DMS114 treated with DMSO at 0.1 percent for 48 hours (cell line): ENCODE data around the gene ADAMTS7.
"Not testable (repeated sequence)": the region's sequence is repeated elsewhere in the genome, so short reads cannot be mapped to it uniquely, and the experiment has no call there.

Experiments used
- DNase-seq: peaks from one replicate; lab custom pipeline; 2025; ENCODE audit not compliant: unreplicated experiment; lab: John Stamatoyannopoulos, UW

ADAMTS7 gene

DNA sequence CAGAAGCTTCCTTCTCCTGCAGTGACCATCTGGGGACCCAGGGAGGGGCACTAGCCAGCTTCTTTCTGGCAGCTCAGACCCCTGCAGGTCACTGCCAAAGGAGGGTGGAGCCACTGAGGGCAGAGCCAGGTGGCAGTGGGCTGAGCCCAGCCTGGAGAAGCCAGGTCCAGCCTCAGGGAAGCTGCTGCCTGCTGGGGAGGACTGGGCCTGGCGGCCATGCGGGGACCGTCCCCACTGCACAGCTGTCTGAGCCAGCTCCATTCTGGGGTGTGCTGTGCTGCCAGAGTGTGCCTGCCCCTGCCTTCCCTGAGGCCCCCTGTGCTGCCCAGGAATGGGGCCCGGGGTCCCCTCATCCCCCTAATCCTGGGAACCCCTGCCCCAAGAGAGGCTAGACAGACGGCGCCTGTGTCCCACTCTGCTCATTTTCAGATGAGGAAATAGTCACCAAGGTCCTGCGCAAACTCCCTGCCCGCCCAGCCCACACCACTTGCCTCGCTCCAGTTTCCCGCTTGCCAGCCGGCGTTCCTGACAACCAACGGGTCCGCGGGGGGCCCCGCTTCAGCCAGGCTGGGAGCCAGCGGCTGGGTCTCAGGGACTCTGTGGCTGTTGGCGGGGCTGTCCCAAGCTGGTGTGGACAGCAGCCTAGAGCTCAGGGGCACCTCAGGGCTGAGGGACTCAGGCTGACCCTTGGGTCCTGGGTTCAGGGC lies 46.0 kb downstream of the ADAMTS7 start:
- not testable (repeated sequence) for DNase-seq

DNA sequence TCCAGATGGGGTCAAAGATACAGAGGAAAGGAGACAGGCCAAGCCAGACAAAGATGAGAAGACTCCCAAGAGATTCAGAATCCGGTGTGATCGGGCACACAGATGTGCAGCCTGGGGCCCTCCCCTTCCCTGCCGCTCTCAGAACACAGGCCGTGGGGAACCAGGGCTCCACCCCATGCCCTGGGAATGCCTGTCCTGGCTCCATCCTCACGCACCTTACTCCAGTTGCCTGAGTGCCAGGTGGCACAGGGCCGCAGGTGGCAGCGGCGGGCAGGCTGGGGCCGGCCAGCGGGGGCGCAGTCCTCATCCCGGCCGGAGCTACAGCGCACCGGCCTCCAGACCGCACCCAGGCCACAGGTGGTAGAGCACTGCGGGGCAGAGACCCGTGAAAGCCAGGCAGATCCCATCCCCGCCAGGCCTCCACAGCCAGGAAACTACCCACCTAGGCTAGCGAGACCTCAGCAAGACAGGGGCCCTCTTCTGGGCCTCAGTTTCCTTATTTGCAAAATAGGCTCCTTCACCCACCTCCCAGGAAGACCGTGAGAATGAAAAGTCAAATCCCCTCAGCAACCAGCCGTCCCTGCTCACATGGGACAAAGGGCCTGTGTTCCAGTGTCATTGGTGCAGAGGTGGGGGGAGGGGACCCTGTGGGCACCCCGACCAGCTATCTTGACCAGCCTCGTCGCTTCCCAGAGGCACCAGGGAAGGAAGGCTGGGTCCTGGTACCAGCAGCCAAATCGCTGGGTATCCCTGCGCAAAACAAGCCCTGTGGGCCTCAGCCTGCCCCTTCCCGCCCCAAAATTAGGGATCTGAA lies 46.7 kb downstream of the ADAMTS7 start:
- not testable (repeated sequence) for DNase-seq

DNA sequence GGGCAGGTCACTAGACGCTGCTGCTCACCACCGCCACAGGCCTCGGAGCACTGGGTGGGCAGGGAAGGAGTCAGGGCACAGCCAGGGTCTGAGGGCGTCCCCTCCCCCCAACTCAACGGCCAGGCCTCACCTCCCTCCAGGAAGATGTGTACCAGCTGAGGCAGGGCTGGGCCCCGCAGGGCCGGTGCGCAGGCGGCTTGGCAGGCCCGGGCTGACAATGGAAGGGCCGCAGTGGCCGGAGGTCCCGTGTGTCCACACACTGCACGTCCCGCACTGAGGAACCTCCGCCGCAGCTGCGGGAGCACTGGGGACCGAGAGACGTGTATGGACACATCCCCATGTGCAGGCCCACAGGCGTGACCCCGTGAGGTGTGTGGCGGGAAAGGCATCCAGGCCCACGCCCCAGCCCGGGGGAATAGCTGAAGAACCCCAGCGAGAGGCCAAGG lies 47.4 kb downstream of the ADAMTS7 start:
- DNase-seq, result no peak

DNA sequence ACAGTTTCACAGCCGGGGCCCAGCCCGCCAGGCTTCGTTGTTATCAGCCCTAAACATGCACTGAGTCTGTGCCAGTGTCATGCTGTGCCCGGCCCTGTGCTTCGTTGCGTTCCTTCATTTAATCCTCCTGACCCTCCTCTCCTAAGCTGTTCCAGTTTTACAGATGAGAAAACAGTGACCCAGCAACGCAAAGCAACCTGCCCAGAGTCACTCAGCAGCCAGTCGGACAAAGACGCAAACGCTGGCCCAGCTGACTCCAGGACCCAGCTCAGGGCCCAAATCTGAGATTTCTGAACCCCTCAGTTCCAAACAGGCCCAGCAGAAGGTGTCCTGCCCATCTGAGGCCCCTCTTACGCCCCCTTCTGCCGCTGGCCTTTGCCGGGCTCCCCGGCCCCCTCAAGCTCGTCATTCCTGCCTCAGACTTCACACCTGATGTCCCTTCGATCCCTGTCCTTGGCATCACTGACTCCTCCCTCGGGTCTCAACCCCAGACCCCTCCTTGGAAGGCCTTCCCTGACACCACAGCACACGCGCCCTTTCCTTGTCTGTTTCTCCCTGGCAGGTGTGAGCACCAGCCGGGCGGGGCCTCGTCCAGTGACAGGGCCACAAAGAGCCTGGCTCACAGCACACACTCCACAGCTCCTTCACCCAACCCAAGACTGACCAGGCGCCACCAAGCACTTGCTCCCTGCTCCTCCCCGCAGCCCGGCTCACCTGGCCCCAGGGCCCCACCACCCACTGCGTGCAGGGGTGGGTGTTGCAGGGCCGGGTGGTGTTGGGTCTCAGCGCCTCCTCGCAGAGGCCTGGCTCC lies 48.1 kb downstream of the ADAMTS7 start:
- no peak for DNase-seq

DNA sequence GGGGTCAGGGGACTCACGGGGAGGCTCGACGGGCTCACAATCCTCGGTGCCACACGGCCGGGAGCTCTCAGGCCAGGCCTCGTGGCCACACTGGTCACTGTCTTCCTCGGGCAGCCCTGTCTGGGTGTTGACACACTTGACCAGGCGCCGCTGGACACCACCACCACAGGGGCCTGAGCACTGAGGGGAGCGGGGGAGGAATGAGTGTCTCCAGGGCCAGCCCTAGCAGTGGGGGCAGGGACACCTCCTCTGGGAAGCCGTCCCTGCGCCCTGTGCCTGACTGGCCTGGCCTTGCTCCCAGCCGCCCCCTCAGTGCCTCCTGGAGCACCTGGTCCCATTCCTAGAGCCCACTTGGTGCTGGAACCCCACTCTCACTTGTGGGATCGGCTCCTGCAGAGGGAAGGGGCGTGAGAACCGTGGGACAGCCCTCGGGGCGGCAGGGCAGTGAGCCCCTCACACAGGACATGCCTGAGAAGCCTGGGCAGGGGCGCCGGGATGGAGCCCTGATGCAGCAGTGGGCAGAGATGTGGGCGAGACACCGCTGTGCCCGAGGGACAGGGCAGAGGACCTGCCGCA lies 48.8 kb downstream of the ADAMTS7 start:
- DNase-seq, result not testable (repeated sequence)

DNA sequence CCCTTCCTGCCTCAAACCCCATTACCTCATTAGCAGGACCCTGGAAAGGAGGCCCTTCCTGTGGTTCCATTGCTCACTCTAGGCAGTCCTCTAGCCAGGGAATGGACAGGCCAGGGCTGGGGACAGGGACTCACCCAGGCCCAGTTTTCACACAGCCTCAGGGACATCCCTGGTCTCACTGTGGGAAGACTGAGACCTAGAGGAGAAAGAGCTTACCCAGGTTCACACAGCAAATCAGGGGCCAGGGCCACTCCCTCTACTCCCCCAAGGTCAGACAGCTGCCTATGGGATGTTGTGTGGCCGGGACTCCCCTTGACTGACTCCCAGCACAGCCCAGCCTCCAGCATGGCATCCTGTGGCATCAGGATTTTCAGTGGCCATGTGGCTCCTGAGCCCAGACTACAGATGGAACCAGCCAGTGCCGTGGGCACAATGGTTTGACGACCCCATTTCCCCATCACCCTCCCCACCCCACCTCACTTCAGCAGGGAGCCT lies 49.3 kb downstream of the ADAMTS7 start:
- DNase-seq, result no peak

DNA sequence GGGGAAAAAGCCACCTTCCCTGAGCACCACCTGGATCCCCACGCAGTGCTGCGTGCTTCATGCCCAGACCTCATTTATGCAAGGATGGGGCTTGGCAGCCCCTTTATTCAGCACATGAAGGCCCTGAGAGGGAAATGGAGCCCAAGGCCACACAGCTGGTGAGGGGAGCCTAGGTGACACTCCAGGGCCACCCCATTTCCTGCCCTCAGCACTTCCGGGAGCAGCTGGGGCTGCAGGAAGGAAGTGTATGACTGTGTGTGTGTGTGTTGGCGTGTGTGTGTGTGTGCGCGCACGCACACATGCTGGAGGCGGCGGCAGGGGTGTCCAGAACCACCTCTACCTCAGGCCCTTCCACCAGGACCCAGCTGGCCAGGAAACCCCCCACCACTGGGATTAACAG lies 49.8 kb downstream of the ADAMTS7 start:
- not testable (repeated sequence) for DNase-seq

DNA sequence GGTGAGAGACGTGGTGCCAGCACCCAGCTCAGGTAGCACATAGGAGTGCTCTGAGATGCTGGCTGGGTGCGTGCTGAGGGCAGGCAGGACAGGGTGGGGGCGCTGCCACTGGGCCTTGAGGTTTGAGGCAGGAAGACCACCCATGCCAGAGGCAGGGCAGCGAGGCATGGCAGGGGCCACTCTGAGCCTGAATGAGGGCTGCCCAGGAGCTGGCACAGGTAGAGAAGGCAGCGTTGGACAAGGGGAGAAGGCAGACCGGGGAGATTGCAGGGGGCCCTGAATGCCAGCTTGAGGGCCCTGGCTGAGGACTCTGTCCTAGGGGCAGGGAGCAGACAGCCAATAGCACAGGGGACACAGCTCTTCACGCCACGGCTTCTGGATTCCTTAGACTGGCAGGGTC lies 50.2 kb downstream of the ADAMTS7 start:
- DNase-seq, result no peak

DNA sequence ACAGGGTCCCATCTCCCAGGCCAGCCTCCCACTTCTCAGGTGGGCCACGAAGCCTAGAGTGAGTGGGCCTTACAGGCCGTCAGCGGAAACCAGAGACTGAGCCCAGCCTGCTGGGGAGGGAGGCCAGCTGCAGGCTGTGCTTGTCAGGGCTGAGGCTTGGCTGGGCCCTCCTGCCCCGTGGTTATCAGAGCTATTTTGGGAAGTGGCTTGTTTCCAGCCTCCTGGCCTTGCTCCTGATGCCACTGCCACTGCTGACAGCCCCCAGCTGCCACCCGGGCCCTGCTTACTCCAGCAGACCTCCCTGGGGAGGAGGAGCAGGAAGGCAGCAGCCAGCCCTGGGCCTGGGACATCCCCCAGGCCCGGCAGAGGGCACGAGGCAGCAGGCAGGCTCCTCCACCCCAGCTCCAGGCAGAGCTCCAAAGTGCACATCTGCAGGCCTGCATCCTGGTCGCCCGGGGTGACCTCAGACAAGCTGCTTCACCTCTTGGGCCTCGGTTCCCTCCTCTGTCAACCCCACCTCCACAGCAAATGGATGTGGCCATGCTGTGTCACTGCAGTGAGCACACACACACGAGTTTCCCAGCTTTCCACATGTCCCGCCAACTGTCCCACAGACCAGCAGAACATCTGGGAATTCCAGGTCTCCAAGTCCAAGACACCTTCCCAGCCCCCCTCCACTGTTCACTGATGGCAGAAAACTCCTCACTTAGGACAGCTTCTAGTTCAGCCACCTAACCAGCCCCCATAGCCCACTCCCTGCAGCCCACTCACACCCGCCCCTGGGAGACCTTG lies 51.0 kb downstream of the ADAMTS7 start:
- DNase-seq, result not testable (repeated sequence)

DNA sequence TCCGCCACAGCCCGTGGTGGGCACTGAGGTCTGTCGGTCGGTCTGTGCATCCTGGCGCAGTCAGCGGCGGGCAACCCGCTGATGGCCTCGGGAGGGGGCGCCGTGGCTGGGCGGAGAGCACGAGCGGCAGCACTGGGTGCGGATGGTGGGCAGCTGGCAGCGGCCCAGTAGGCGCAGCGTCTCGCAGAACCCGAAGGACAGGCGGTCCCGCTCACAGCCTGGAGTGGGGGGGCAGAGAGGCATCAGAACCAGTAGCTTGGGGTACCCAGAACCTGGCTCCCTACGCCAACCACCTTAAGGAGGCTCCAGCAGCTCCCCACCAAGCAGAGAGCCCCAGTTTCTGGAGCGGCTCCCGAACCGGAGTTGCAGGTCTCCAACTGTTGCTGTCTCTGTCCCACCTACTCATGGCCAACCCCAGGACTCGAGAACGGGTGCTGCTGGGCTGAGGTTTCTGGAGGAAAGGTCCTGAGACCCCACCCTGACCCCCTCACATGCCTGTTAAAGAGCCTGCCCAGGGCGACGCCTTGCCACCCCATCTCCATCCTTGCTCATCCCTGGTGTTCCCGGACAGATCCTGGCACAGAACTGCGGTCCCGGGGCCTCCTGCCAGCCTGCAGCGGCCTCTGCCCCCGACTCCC lies 51.8 kb downstream of the ADAMTS7 start:
- DNase-seq, result not testable (repeated sequence)

DNA sequence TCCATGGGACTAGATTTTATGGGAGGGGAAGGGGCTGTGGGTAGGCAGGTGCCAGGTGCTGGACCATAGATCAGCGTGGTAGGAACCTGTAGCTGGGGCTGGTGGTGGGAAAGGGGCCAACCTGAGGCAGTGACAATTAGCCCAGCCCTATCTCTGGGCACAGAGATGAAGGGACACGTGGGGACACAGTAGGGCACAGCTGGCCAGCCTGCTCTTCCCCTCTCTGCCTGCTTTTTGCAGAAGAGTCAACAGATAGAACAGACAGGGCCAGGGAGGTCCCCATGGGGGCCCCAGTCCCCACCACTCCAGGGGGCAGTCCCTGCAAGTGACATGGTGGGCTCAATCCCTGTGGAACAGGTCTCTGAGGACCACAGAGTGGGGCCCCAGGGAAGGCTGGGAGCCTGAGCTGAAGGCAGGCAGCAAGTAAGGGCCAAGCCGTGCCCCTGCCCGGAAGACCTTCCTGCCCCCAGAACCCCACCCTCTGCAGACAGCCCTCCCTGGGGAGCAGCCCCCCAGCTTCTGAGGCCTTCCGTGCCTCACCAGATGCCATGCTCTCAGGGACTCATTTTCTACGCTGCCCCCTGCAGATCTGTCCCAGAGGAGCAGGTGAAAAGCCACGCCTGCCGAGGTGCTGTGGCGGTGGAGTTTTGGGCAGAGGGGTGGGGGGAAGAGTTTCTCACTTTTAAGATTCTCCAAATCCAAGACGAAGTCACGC lies 52.6 kb downstream of the ADAMTS7 start:
- DNase-seq, result not testable (repeated sequence)

DNA sequence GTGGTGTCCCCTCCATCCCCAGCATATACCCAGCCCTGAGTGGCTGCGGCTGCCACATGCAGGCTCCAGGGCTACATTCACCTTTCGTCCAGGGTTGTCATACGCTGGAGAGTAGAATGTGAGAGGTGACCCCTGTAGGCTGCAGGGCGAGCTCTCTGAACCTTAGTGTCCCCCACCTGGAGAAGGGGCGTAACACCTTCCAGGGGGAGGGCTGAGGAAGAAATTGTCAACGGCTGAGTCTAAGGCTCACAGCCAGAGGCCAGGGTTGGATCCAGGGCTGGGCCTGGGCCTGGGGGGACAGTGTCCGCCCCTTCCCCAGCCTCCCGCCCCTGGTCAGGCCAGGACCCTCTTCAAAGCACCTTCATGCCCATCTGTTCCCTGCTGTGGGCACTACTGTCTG lies 53.2 kb downstream of the ADAMTS7 start:
- DNase-seq, result not testable (repeated sequence)

DNA sequence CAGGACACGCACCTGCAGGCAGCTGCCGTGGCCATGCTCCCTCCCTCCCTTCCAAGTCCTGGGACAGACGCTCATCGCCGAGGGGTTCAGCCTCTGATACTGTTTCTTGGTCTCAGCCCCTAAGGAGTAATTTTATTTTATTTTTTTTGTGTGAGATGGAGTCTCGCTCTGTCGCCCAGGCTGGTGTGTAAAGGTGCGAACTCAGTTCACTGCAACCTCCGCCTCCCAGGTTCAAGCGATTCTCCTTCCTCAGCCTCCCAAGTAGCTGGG lies 53.7 kb downstream of the ADAMTS7 start:
- no peak for DNase-seq

DNA sequence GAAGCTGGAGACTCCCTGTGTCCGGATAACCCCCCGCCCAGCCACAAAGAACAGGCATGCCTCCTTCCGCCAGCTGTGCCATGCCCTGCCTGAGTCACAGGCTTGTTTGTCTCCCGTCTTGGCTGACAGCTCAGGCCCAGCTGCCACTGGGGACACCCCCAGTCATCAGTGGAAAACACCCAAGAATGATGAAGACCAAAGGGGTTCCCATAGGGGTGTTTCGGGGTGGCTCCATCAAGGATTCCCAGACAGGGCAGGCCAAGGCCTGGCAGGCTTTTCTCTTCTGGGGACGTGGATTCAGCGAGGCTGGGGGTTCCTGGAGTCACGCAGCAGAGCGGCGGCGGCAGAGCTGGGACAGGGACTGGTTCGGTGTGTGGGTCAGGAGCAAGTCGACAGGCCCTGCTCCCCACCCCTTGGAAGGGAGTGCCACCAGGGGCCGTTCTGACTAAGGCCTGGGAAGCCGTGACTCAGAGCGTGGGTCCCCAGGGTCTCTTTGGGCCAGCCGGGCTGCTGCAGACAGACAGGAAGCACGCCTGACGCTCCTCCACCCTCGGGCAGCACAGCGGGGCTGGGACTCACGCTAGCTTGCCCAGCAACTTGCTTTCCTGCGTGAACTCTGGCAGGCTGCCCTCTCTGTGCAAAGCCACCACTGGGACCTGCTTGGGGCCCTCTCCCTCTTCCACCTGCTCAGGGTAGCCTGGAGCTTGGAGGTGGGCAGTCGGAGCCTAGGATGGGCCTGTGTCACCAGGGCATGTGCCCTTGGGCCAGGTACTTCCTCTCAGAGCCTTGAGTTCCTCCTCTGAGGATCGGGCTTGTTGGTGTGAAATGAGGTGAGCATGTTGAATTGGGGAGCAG lies 54.3 kb downstream of the ADAMTS7 start:
- DNase-seq, result not testable (repeated sequence)

DNA sequence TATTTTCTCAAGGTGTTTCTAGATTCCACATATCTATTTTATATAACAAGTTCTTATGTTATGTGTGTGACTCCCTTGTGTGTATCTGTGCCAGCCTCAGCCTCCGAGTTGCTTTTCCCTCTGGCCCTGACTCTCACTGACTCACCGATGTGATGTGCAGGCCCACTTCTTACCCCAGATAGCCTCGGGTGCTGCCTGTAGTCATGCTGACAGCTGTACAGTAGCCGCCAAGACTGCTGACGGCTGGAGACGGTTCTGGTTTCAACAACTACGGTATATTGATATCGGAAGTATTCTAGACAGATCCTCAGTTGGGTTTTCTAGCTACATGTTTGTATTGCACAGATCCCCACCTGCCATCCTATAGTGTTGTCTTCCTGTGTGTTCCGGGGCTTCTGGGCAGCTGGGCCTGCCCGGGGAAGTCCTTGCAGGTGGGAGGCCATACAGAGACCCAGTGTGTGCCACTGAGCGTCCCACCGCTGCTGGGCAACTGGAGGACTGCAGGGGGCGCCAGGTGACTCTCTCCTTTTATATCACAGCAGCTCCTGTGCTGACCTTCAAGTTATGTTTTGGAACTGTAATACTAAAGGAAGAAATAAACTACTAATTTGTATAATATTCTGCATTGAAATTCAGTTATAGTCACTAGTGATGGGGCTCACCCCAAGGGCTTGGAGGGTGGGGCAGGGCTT lies 55.2 kb downstream of the ADAMTS7 start:
- DNase-seq, result not testable (repeated sequence)

DNA sequence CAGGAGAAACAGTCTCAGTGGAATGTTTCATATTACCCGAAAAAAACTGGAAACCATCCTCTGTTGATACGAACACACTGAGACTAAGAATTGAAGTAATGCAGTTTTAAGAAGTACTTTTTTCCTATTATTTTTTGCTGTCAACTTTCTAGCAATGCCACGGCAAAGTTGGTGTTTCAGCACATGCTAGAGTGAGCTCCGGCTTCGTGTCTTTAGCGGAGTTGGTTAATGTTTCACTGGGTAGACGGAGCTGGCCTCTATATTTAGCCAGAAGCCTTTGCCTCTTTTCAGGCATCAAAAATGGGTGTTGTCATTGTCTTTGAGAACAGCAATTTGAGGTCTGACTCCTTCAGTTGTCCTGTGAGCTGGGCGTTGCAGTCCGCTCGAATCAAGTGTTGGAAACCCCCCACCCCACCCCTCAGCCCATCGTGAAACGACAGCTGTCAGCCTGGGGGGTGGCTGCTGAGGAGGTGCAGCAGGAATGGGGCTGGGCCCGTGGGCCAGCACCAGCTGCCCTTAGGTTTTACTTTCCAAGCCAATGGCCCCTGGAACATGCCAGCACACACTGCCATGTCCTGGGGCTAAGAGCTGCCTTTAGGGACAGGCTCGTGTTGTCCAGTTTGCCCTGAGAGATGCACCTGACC lies 56.5 kb downstream of the ADAMTS7 start:
- not testable (repeated sequence) for DNase-seq
